Measurements from ENCODE around the gene DDX51.

DDX51 gene

GRCh38 chr12:132124766-132125425 is 19.2 kb downstream of the DDX51 start:
- H3K36me3 ChIP-seq (ENCODE audit: control insufficient read depth in 1 of 2, insufficient read depth in 2 of 2, low read depth in 1 of 2, low read length in 2 of 2) = peaks cover 58 to 96% of the 10 kb centered on the region in 2 experiments
- no peak overlapping the region for H2BK12ac ChIP-seq (ENCODE audit: low read length in 2 of 2)
- H3K23ac ChIP-seq (ENCODE audit: low read length in 2 of 2) = no peak overlapping the region
- no peaks in the 10 kb centered on the region for H3K4me1 ChIP-seq (ENCODE audit: control insufficient read depth, insufficient read depth, low read depth, low read length)
- H3K27me3 ChIP-seq (ENCODE audit: control insufficient read depth in 1 of 2, insufficient read depth in 1 of 2, low read length in 2 of 2) = no peaks in the 10 kb centered on the region
- peaks cover 6% of the 10 kb centered on the region for H3K9me3 ChIP-seq (ENCODE audit: control insufficient read depth, low read length)
- H2BK5ac ChIP-seq (ENCODE audit: low read depth, low read length, poor library complexity, severe bottlenecking) = no peak overlapping the region
- no peak overlapping the region for H2AK5ac ChIP-seq (ENCODE audit: low read length, severe bottlenecking)
- no peak overlapping the region for H2AFZ ChIP-seq (ENCODE audit: low read depth, low read length)
- WGBS = 88% methylated on average over 19 of the region's 19 CpGs
- H3K4ac ChIP-seq (ENCODE audit: low read depth in 1 of 2, low read length in 2 of 2) = no peak overlapping the region
- peak overlapping the region; percentile 35 for H4K91ac ChIP-seq (ENCODE audit: low read length)
- DNase-seq = no peak
- no peak overlapping the region for H3K9ac ChIP-seq (ENCODE audit: low read length)
- no peak overlapping the region for H2BK120ac ChIP-seq (ENCODE audit: low read depth, low read length)
- no peak overlapping the region for H2BK15ac ChIP-seq (ENCODE audit: low read depth, poor library complexity, severe bottlenecking)
- H3K4me3 ChIP-seq (ENCODE audit: insufficient read depth in 1 of 2, low read depth in 1 of 2, low read length in 2 of 2) = no peak overlapping the region
- H3K4me2 ChIP-seq (ENCODE audit: low read length, poor library complexity, severe bottlenecking) = no peak overlapping the region
- no peak overlapping the region for H3K27ac ChIP-seq (ENCODE audit: low read length, poor library complexity, severe bottlenecking)
- H4K8ac ChIP-seq (ENCODE audit: low read length) = no peak overlapping the region
- no peak overlapping the region for H3K18ac ChIP-seq (ENCODE audit: low read depth in 1 of 2, low read length in 2 of 2)
- H3K14ac ChIP-seq (ENCODE audit: low read length in 2 of 2) = no peak overlapping the region
- H3K79me1 ChIP-seq (replicated peaks; ENCODE audit: low read length, poor library complexity, severe bottlenecking) = peaks cover 6% of the 10 kb centered on the region

GRCh38 chr12:132123970-132124765 is 20.0 kb downstream of the DDX51 start:
- Histone ChIP-seq H3K4me1 (ENCODE audit: control insufficient read depth, insufficient read depth, low read depth, low read length) (no peaks in the 10 kb centered on the region), H2AFZ (ENCODE audit: low read depth, low read length) (no peak overlapping the region), H2BK5ac (ENCODE audit: low read depth, low read length, poor library complexity, severe bottlenecking) (no peak overlapping the region), H3K9me3 (ENCODE audit: control insufficient read depth, low read length) (peaks cover 6% of the 10 kb centered on the region), H3K23ac (ENCODE audit: low read length in 2 of 2) (no peak overlapping the region), H2AK5ac (ENCODE audit: low read length, severe bottlenecking) (no peak overlapping the region), H3K4ac (ENCODE audit: low read depth in 1 of 2, low read length in 2 of 2) (no peak overlapping the region), H2BK120ac (ENCODE audit: low read depth, low read length) (no peak overlapping the region), H3K27me3 (ENCODE audit: control insufficient read depth in 1 of 2, insufficient read depth in 1 of 2, low read length in 2 of 2) (no peaks in the 10 kb centered on the region), H3K14ac (ENCODE audit: low read length in 2 of 2) (no peak overlapping the region), H3K4me2 (ENCODE audit: low read length, poor library complexity, severe bottlenecking) (no peak overlapping the region), H3K79me1 (replicated peaks; ENCODE audit: low read length, poor library complexity, severe bottlenecking) (peaks cover 7% of the 10 kb centered on the region), H2BK15ac (ENCODE audit: low read depth, poor library complexity, severe bottlenecking) (no peak overlapping the region), H2BK12ac (ENCODE audit: low read length in 2 of 2) (no peak overlapping the region), H3K9ac (ENCODE audit: low read length) (no peak overlapping the region), H3K36me3 (ENCODE audit: control insufficient read depth in 1 of 2, insufficient read depth in 2 of 2, low read depth in 1 of 2, low read length in 2 of 2) (peaks cover 59 to 95% of the 10 kb centered on the region in 2 experiments), H4K8ac (ENCODE audit: low read length) (no peak overlapping the region), H3K18ac (ENCODE audit: low read depth in 1 of 2, low read length in 2 of 2) (no peak overlapping the region), H3K27ac (ENCODE audit: low read length, poor library complexity, severe bottlenecking) (no peak overlapping the region), H3K4me3 (ENCODE audit: insufficient read depth in 1 of 2, low read depth in 1 of 2, low read length in 2 of 2) (no peak overlapping the region), H4K91ac (ENCODE audit: low read length) (peak overlapping the region; percentile 35)
- no peak for DNase-seq
- WGBS = 94% methylated on average over 12 of the region's 12 CpGs

- no peak overlapping the region for H3K4ac ChIP-seq (ENCODE audit: low read depth in 1 of 2, low read length in 2 of 2)
- no peak overlapping the region for H2BK120ac ChIP-seq (ENCODE audit: low read depth, low read length)
- H2AK5ac ChIP-seq (ENCODE audit: low read length, severe bottlenecking) = no peak overlapping the region
- no peaks in the 10 kb centered on the region for H3K9me3 ChIP-seq (ENCODE audit: control insufficient read depth, low read length)
- peaks cover 17% of the 10 kb centered on the region for H3K79me1 ChIP-seq (replicated peaks; ENCODE audit: low read length, poor library complexity, severe bottlenecking)
- peaks cover 67 to 86% of the 10 kb centered on the region in 2 experiments for H3K36me3 ChIP-seq (ENCODE audit: control insufficient read depth in 1 of 2, insufficient read depth in 2 of 2, low read depth in 1 of 2, low read length in 2 of 2)
- no peaks in the 10 kb centered on the region for H3K4me1 ChIP-seq (ENCODE audit: control insufficient read depth, insufficient read depth, low read depth, low read length)
- 97% methylated on average over 10 of the region's 14 CpGs for WGBS
- no peak overlapping the region for H3K18ac ChIP-seq (ENCODE audit: low read depth in 1 of 2, low read length in 2 of 2)
- H2AFZ ChIP-seq (ENCODE audit: low read depth, low read length) = no peak overlapping the region
- no peak overlapping the region for H3K4me2 ChIP-seq (ENCODE audit: low read length, poor library complexity, severe bottlenecking)
- no peak overlapping the region for H3K14ac ChIP-seq (ENCODE audit: low read length in 2 of 2)
- no peak overlapping the region for H3K9ac ChIP-seq (ENCODE audit: low read length)
- H3K4me3 ChIP-seq (ENCODE audit: insufficient read depth in 1 of 2, low read depth in 1 of 2, low read length in 2 of 2) = no peak overlapping the region
- no peak overlapping the region for H3K27ac ChIP-seq (ENCODE audit: low read length, poor library complexity, severe bottlenecking)
- H4K8ac ChIP-seq (ENCODE audit: low read length) = no peak overlapping the region
- DNase-seq = no peak
- no peak overlapping the region for H3K23ac ChIP-seq (ENCODE audit: low read length in 2 of 2)
- H3K27me3 ChIP-seq (ENCODE audit: control insufficient read depth in 1 of 2, insufficient read depth in 1 of 2, low read length in 2 of 2) = no peaks in the 10 kb centered on the region
- no peak overlapping the region for H2BK15ac ChIP-seq (ENCODE audit: low read depth, poor library complexity, severe bottlenecking)
- H4K91ac ChIP-seq (ENCODE audit: low read length) = no peak overlapping the region
- H2BK12ac ChIP-seq (ENCODE audit: low read length in 2 of 2) = no peak overlapping the region
- no peak overlapping the region for H2BK5ac ChIP-seq (ENCODE audit: low read depth, low read length, poor library complexity, severe bottlenecking)
Measured at GRCh38 chr12:132121283-132121682, 22.8 kb downstream of the DDX51 start.

- Histone ChIP-seq H3K79me1 (replicated peaks; ENCODE audit: low read length, poor library complexity, severe bottlenecking) (peaks cover 15% of the 10 kb centered on the region), H3K4me3 (ENCODE audit: insufficient read depth in 1 of 2, low read depth in 1 of 2, low read length in 2 of 2) (no peak overlapping the region), H3K23ac (ENCODE audit: low read length in 2 of 2) (no peak overlapping the region), H3K36me3 (ENCODE audit: control insufficient read depth in 1 of 2, insufficient read depth in 2 of 2, low read depth in 1 of 2, low read length in 2 of 2) (peaks cover 64 to 86% of the 10 kb centered on the region in 2 experiments), H4K91ac (ENCODE audit: low read length) (no peak overlapping the region), H3K4me1 (ENCODE audit: control insufficient read depth, insufficient read depth, low read depth, low read length) (no peaks in the 10 kb centered on the region), H3K4ac (ENCODE audit: low read depth in 1 of 2, low read length in 2 of 2) (no peak overlapping the region), H2AK5ac (ENCODE audit: low read length, severe bottlenecking) (no peak overlapping the region), H3K18ac (ENCODE audit: low read depth in 1 of 2, low read length in 2 of 2) (no peak overlapping the region), H2BK15ac (ENCODE audit: low read depth, poor library complexity, severe bottlenecking) (no peak overlapping the region), H2BK120ac (ENCODE audit: low read depth, low read length) (no peak overlapping the region), H3K14ac (ENCODE audit: low read length in 2 of 2) (no peak overlapping the region), H3K4me2 (ENCODE audit: low read length, poor library complexity, severe bottlenecking) (no peak overlapping the region), H3K9ac (ENCODE audit: low read length) (no peak overlapping the region), H2BK5ac (ENCODE audit: low read depth, low read length, poor library complexity, severe bottlenecking) (no peak overlapping the region), H2BK12ac (ENCODE audit: low read length in 2 of 2) (no peak overlapping the region), H3K27ac (ENCODE audit: low read length, poor library complexity, severe bottlenecking) (no peak overlapping the region), H2AFZ (ENCODE audit: low read depth, low read length) (no peak overlapping the region), H4K8ac (ENCODE audit: low read length) (no peak overlapping the region), H3K9me3 (ENCODE audit: control insufficient read depth, low read length) (no peaks in the 10 kb centered on the region), H3K27me3 (ENCODE audit: control insufficient read depth in 1 of 2, insufficient read depth in 1 of 2, low read length in 2 of 2) (no peaks in the 10 kb centered on the region)
- DNase-seq = no peak
- WGBS = 97% methylated on average over 22 of the region's 22 CpGs
Measured at GRCh38 chr12:132118876-132119275, 25.2 kb downstream of the DDX51 start.
